Measurements from ENCODE around the gene INO80D. TPM values are rescaled to one million over a fixed set of nuclear protein-coding genes. Genes with fewer than 3 reads are reported as not detected.

The INO80D gene, protein sequence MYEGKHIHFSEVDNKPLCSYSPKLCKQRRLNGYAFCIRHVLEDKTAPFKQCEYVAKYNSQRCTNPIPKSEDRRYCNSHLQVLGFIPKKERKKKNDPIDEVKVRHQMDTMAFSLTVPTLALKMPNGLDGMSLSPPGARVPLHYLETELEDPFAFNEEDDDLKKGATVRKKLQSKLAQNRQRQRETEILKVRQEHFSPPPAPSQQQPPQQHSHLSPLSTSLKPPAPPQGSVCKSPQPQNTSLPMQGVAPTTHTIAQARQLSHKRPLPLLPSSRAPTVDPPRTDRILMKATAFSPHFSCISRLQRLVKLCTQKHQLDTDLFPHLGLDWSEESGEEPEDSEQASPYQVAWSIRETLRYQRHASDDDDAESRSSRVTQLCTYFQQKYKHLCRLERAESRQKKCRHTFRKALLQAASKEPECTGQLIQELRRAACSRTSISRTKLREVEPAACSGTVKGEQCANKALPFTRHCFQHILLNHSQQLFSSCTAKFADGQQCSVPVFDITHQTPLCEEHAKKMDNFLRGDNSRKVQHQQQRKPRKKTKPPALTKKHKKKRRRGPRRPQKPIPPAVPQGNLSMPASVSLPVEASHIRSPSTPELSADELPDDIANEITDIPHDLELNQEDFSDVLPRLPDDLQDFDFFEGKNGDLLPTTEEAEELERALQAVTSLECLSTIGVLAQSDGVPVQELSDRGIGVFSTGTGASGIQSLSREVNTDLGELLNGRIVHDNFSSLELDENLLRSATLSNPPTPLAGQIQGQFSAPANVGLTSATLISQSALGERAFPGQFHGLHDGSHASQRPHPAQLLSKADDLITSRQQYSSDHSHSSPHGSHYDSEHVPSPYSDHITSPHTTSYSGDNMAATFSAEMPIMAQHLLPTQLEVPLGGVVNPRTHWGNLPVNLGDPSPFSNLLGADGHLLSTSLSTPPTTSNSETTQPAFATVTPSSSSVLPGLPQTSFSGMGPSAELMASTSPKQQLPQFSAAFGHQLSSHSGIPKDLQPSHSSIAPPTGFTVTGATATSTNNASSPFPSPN
- 7.9 and 13.6 TPM in 2 replicates for total RNA-seq (2016; rRNA removed; fragmentation: Illumina TruSeq; extraction: Trizol)
- total RNA-seq (2016; cell fraction: cytosol; rRNA removed; fragmentation: Illumina TruSeq; extraction: Trizol; ENCODE audit: low read depth): 3.9 and 4.0 TPM in 2 replicates
- 7.0 and 12.0 TPM in 2 replicates for total RNA-seq (2016; cell fraction: insoluble cytoplasmic fraction; rRNA removed; fragmentation: Illumina TruSeq; extraction: Trizol)
- total RNA-seq (2016; cell fraction: membrane; rRNA removed; fragmentation: Illumina TruSeq; extraction: Trizol): 6.5 TPM in 2 replicates
- total RNA-seq (2016; cell fraction: nucleus; rRNA removed; fragmentation: Illumina TruSeq; extraction: Trizol): 18.1 and 19.6 TPM in 2 replicates
- polyA plus RNA-seq (2011; rRNA removed): 6.0 and 7.6 TPM in 2 replicates
- polyA plus RNA-seq (2011; cell fraction: cytosol; rRNA removed): 3.1 and 3.6 TPM in 2 replicates
- 11.9 and 14.5 TPM in 2 replicates for polyA plus RNA-seq (2011; cell fraction: nucleus; rRNA removed)
- 4.0 and 5.0 TPM in 2 replicates for polyA plus RNA-seq (2012)
- polyA plus RNA-seq (2016; cell fraction: cytosol; fragmentation: Illumina TruSeq; extraction: Trizol; ENCODE audit: low read depth): 0.07 and 0.11 TPM in 2 replicates
- 4.2 and 4.7 TPM in 2 replicates for polyA plus RNA-seq (2016; cell fraction: insoluble cytoplasmic fraction; fragmentation: Illumina TruSeq; extraction: Trizol; ENCODE audit: low read depth)
- polyA plus RNA-seq (2016; cell fraction: membrane; fragmentation: Illumina TruSeq; extraction: Trizol; ENCODE audit: low read depth): 0.21 and 0.27 TPM in 2 replicates
- polyA plus RNA-seq (2016; cell fraction: nucleus; fragmentation: Illumina TruSeq; extraction: Trizol; ENCODE audit: insufficient read depth, low read depth): 14.2 and 15.8 TPM in 2 replicates
- 32.6 and 64.3 TPM in 2 replicates for polyA minus RNA-seq (2011; rRNA and poly(A)+ RNA removed; ENCODE audit: low replicate concordance)
- 19.7 and 20.6 TPM in 2 replicates for polyA minus RNA-seq (2011; cell fraction: cytosol; rRNA and poly(A)+ RNA removed)
- polyA minus RNA-seq (2011; cell fraction: nucleus; rRNA and poly(A)+ RNA removed): 58.3 TPM in 2 replicates
- Bru-seq, nascent RNA: percentile 81 among the genes with signal in this experiment
- BruChase-seq, experiment 1, labeled RNA remaining after a 6-hour chase: percentile 90 among the genes with signal in this experiment
- percentile 90 among the genes with signal in this experiment for BruChase-seq, experiment 2, labeled RNA remaining after a 2-hour chase
- long read RNA-seq, experiment 1, partial matches to known transcripts: 4 of 7 reads
- long read RNA-seq, experiment 1, other reads (novel, unspliced or antisense): 3 of 7 reads
- long read RNA-seq, experiment 2, partial matches to known transcripts: 0 of 9 reads
- long read RNA-seq, experiment 2, other reads (novel, unspliced or antisense): 9 of 9 reads

DNA sequence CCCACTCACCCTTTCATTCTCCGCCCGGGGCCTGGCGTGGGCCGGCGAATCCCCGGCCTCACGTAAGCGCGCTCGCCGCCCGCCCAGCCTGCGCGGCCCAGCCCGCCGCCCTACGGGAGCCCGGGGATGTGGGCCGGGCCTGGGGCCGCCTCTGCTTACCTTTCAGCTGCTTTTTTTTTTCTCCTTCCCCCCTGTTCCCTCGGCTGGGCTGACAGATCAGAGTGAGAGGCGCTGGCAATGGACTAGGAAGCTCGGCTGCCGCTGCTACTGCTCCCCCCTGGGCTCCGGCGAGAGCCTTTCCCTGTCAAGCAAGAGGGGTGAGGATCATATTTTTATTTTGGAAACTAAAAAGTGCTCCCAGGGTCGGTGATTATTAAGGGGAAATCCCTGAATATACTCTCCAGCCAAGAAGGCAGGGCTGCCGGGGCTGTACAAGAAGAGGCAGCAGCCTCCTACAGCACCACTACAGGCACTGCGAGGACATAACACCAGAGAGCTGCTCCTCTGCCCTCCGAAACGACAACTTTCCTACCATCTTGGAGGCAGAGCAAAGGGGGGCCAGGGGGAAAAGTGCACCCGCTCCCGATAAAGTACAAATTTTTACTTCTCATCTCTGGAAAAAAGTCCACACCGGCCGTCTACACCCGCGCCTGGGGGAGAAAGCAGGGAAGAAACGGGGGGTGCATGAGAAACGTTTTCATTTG, at the start of gene INO80D:
TSS of gene INO80D (minus strand) at position 433 of the 704 bp plus-strand sequence. CDS start 23,158 bp downstream, outside the sequence.
- FAIRE-seq: no peak
- intact Hi-C loops (cut with micrococcal nuclease; ENCODE audit: unreplicated experiment): loop anchor here (1.0 to 2.0 kb wide), 3 partner anchors 8 to 111 kb away; partner anchors contain the start of genes EEF1B2 and NDUFS1
- no peak for TF ChIP-seq REXO4 (CRISPR knock-in tag; IDR thresholded peaks at IDR 0.05; ENCODE audit: borderline replicate concordance)
- TF ChIP-seq, protein P1, sequence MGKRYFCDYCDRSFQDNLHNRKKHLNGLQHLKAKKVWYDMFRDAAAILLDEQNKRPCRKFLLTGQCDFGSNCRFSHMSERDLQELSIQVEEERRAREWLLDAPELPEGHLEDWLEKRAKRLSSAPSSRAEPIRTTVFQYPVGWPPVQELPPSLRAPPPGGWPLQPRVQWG (CRISPR knock-in tag; IDR thresholded peaks at IDR 0.05; ENCODE audit: borderline replicate concordance, low read depth): no peak
- peak; percentile 33 for TF ChIP-seq PHF5A (CRISPR knock-in tag; IDR thresholded peaks at IDR 0.05; ENCODE audit: low read depth, unreplicated experiment)
- TF ChIP-seq ZNF749 (CRISPR knock-in tag; IDR thresholded peaks at IDR 0.05; ENCODE audit: borderline replicate concordance): peak; percentile 83; the same call in 1 of the 2 replicates
- TF ChIP-seq NR2F1 (CRISPR knock-in tag; IDR thresholded peaks at IDR 0.05): no peak
- no peak for TF ChIP-seq ZNF598 (CRISPR knock-in tag; IDR thresholded peaks at IDR 0.05; ENCODE audit: borderline replicate concordance)
- peak; percentile 77 for TF ChIP-seq TOPORS (CRISPR knock-in tag; IDR thresholded peaks at IDR 0.05)
- TF ChIP-seq GATAD2A (CRISPR knock-in tag; IDR thresholded peaks at IDR 0.05): 0 out of 2 replicates have a peak, but pooled peaks have one; percentile 17
- TF ChIP-seq MTA3 (CRISPR knock-in tag; IDR thresholded peaks at IDR 0.05): no peak
- TF ChIP-seq RARA (CRISPR knock-in tag; IDR thresholded peaks at IDR 0.05): no peak; the same call in 1 of the 2 replicates
- TF ChIP-seq, protein P2, sequence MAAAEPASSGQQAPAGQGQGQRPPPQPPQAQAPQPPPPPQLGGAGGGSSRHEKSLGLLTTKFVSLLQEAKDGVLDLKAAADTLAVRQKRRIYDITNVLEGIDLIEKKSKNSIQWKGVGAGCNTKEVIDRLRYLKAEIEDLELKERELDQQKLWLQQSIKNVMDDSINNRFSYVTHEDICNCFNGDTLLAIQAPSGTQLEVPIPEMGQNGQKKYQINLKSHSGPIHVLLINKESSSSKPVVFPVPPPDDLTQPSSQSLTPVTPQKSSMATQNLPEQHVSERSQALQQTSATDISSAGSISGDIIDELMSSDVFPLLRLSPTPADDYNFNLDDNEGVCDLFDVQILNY (CRISPR knock-in tag; conservative IDR thresholded peaks at IDR 0.05): peak; percentile 69; the same call in 1 of the 2 replicates
- peak; percentile 96; the same call in 1 of the 2 replicates for TF ChIP-seq ZNF34 (CRISPR knock-in tag; IDR thresholded peaks at IDR 0.05; ENCODE audit: borderline replicate concordance)
- TF ChIP-seq PPARG (CRISPR knock-in tag; conservative IDR thresholded peaks at IDR 0.05): no peak

More for the DNA sequence above, at the start of gene INO80D:
- peak within 1 kb of the TSS; percentile 100 for H3K27ac ChIP-seq (ENCODE audit: extremely low read length, insufficient read depth, low read length)
- H3K79me2 ChIP-seq (ENCODE audit: insufficient read depth, low read length): peaks cover 70% of the 10 kb centered on the region
- H3K36me3 ChIP-seq (replicated peaks in 1 of 2; ENCODE audit: control insufficient read depth in 1 of 2, insufficient read depth in 2 of 2, low read length in 2 of 2): peaks cover 0 to 2% of the 10 kb centered on the region in 2 experiments; a peak in 1 of 5 replicates
- peak within 1 kb of the TSS; percentile 97 for H3K9ac ChIP-seq (ENCODE audit: insufficient read depth, low read depth, low read length)
- WGBS (ENCODE audit: low lambda C conversion rate): 1% methylated on average over 37 of the region's 39 CpGs
- BruUV-seq (replicated peaks): no TSS peak
- ChIA-PET POLR2A (interaction anchor here (0.6 to 3.2 kb wide), 13 partner anchors 8 to 1444 kb away, joined by 3 to 32 read pairs (median 5); partner anchors contain the start of genes CREB1, EEF1B2 and NDUFS1), CTCF (ENCODE audit: low intra/inter-chr PET ratio, low total read pairs) (no interaction called here)
- H2AFZ ChIP-seq (ENCODE audit: low read length): no peak within 1 kb of the TSS
- ATAC-seq: peak; percentile 92
- peak; percentile 87 for DNase-seq (ENCODE audit: low spot score)
- peak within 1 kb of the TSS; percentile 73 to 100 (median 84) for H3K4me3 ChIP-seq (replicated peaks in 1 of 3; ENCODE audit: insufficient read depth in 1 of 3, low read depth in 2 of 3, low read length in 3 of 3)
- H3K27me3 ChIP-seq (ENCODE audit: control insufficient read depth in 1 of 2, insufficient read depth in 2 of 2, low read length in 2 of 2): no peaks in the 10 kb centered on the region; a peak in 2 of 5 replicates
- in situ Hi-C loops (cut with HindIII; ENCODE audit: extremely low pct_ligation_motif_present, low pct_unique_long_range_greater_than_20kb): no loop called here
- no peaks in the 10 kb centered on the region for H4K20me1 ChIP-seq (ENCODE audit: insufficient read depth, low read length)
- H3K4me1 ChIP-seq (ENCODE audit: insufficient read depth, low read length): peaks cover 36% of the 10 kb centered on the region
- H3K4me2 ChIP-seq (ENCODE audit: low read depth, low read length): peak within 1 kb of the TSS; percentile 91
- H3K9me3 ChIP-seq (ENCODE audit: low read length): no peaks in the 10 kb centered on the region

Measured in HepG2 (cell line).